ENCODE results near the gene SCAMP1. TPM values are rescaled to one million over a fixed set of nuclear protein-coding genes. Genes with fewer than 3 reads are reported as not detected.

Gene SCAMP1
- total RNA-seq, 1 donor from 2014 or later: 59.2 TPM

GRCh38 chr5:78492224-78492623 lies 131.8 kb downstream of the SCAMP1 start:
- no peak for DNase-seq (ENCODE audit: low spot score)

- DNase-seq (ENCODE audit: low spot score): no peak
Observed at GRCh38 chr5:78492650-78493049, 132.2 kb downstream of the SCAMP1 start.

GRCh38 chr5:78495800-78496199 lies 135.4 kb downstream of the SCAMP1 start:
- no peak for DNase-seq (ENCODE audit: low spot score)

- peak; percentile 36 for DNase-seq (ENCODE audit: low spot score)
Observed at GRCh38 chr5:78496373-78496772, 136.0 kb downstream of the SCAMP1 start.

GRCh38 chr5:78497573-78498533 lies 137.4 kb downstream of the SCAMP1 start:
- no peak for DNase-seq (ENCODE audit: low spot score)

- DNase-seq (ENCODE audit: low spot score): no peak
Observed at GRCh38 chr5:78499485-78499884, 139.1 kb downstream of the SCAMP1 start.

GRCh38 chr5:78500028-78500427 lies 139.6 kb downstream of the SCAMP1 start:
- no peak for DNase-seq (ENCODE audit: low spot score)

- no peak for DNase-seq (ENCODE audit: low spot score)
Observed at GRCh38 chr5:78500871-78501270, 140.5 kb downstream of the SCAMP1 start.

GRCh38 chr5:78501411-78502352 lies 141.3 kb downstream of the SCAMP1 start:
- DNase-seq (ENCODE audit: low spot score): peak; percentile 69

- DNase-seq (ENCODE audit: low spot score): no peak
Observed at GRCh38 chr5:78503958-78504653, 143.7 kb downstream of the SCAMP1 start.

GRCh38 chr5:78504704-78505677 lies 144.6 kb downstream of the SCAMP1 start:
- DNase-seq (ENCODE audit: low spot score): peak; percentile 97

GRCh38 chr5:78505860-78506259 lies 145.4 kb downstream of the SCAMP1 start:
- DNase-seq (ENCODE audit: low spot score): no peak

GRCh38 chr5:78506261-78507024 lies 146.0 kb downstream of the SCAMP1 start:
- peak; percentile 71 for DNase-seq (ENCODE audit: low spot score)

- no peak for DNase-seq (ENCODE audit: low spot score)
Observed at GRCh38 chr5:78507531-78507930, 147.1 kb downstream of the SCAMP1 start.

GRCh38 chr5:78508186-78508765 lies 147.9 kb downstream of the SCAMP1 start:
- DNase-seq (ENCODE audit: low spot score): peak; percentile 89

GRCh38 chr5:78509145-78509865 lies 148.9 kb downstream of the SCAMP1 start:
- DNase-seq (ENCODE audit: low spot score): peak; percentile 52

GRCh38 chr5:78509884-78510769 lies 149.7 kb downstream of the SCAMP1 start:
- DNase-seq (ENCODE audit: low spot score): peak; percentile 47

All from umbilical cord (tissue), 2 donors.